GM18526 (cell line): Measurements from ENCODE around the gene PLA2G4E.

Experiments
- POLR2A ChIP-seq: IDR thresholded peaks from 3 replicates; pipeline ENCODE4 v1.6.1; 2011; ENCODE audit not compliant: insufficient read length; ENCODE audit errors: extremely low read depth

PLA2G4E gene

DNA sequence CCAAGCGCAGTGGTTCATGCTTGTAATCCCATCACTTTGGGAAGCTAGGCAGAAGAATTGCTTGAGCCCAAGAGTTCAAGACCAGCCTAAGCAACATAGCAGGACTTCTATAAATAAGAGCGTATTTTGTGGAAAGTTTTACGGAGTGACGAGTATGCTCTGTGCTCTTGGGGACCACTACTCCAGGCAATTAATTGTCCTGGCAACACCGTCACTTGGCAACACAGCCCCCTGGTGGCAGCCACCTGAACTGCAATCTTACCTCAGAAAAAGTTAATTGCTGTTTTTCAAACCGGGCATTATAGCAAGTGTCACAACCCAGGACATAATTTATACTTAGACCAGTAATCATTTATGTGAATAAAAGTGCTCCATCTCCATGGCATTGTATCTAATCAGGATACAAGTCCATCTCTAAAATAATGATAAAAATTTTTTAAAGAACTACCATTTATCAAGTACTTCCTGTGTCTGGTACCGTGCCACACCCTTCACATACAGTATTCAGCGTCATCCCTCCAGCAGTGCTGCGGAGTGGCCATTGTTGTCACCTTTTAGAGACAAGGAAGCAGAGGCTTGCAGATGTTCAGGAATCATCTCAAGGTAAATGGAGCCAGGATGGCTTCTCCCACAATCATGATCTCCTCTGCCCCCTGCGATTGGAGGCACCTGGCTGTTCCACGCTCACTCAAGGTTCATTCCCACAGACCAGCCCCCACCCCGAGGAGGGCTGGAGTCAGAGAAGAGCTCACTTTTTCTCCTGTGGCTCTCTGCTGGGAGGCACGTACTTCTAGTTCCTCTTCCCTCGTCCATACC lies 39.0 kb upstream of the PLA2G4E start:
- TF ChIP-seq POLR2A = no peak

DNA sequence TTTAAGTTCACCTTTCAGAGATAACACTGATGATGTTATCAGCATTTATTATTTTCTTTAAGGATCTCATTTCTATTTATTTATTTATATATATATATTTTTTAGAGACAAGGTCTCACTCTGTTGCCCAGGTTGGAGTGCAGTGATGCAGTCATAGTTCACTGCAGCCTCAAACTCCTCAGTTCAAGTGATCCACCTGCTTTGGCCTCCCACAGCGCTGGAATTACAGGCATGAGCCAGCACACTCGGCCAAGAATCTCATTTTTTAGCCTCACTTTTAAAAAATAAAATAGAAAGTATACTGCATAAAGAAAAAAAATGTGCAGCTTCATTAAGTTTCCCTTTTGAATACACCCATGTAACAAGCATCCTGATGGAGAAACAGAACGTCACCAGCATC lies 37.9 kb upstream of the PLA2G4E start:
- TF ChIP-seq POLR2A = no peak

DNA sequence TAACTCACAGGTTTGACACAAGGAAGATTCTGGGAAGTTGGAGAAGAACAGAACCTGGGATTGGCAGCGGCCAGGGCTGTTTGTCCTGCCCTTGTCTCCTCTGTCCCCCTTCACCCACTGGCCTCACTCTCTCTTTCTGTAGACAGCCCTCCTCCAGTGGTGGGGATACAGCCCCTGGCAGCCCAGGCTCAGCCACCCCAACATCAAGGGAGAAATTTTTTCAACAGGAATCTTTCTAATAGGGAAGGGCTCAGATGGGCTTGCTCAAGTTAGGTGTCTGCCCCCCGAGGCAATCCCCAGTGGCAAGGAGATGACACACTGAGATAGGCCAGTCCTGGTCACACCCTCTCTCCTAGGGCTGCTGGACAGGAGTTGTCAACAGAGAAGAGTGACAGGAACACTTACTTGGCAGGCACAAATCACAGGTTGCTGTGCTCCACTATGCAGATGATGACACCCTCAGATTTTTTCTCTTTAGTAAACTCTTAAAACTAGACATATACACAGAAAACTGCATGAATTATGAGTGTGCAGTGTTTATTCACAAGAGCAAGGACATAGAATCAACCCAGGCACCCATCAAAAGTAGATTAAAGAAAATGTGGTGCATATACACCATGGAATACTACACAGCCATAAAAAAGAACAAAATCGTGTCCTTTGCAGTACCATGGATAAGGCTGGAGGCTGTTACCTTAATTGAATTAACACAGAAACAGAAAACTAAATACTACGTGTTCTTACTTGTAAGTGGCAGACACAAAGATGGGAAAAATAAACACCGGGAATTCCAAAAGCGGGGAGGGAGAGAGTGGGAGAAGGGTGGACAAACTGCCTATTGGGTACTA lies 37.2 kb upstream of the PLA2G4E start:
- no peak for TF ChIP-seq POLR2A

DNA sequence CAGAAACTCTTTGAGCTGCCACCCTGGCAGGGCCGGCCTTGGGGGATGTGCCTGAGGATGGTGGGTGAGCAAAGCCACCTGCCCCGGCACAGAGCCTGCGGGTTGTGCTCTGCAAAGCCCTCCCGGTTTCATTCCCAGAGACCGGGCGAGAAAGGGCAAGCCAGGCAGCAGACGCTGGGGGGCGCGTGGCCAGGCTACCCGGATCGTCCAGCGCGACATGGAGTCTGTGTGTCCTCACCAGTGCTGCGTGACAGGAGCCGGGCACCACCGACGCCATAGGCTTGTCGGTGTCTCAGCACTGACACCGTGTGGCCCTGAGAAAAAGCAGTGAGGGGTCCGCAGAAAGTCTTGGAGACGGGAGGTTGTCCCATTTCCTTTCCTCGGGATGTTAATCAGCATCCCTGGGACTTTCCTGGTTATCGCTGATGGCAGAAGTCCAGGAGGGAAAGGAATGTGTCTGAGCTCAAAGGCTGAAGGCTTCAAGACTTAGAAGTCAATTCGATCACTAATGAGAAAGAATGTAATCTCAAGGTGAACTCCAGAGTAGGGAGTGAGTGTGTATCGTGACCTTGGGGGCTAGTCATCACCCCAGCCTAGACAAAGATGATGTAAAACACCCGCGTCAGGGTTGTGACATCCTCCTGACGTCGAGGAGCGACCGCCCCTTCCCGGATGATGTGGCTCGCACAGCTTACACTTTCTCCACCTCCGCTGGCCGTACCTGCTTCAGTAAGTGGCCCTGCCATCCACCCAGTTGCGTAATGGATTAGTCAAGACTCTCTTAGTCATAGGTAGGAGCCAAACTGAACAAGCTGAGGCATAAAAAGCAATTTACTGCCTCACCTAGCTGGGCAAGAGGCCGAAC lies 36.3 kb upstream of the PLA2G4E start:
- no peak for TF ChIP-seq POLR2A

DNA sequence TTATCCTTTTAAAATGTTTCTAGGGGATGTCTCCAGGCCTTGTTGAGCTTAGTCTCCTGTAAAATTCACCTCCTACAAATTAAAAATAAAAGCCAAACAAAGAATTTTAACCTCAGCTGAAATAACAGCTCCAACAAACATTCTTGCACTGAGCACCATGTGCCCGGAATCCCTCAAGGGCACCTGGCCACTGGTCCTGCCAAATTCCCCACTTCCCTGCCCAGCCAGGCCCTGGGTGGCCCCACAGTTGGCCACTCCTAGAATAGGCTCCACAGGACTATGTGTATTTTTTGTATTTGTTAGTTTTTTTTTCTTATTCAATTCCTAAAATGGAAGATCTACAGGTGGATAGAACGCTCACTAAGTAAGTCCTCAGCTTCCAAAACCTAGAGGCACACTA lies 33.1 kb upstream of the PLA2G4E start:
- no peak for TF ChIP-seq POLR2A

DNA sequence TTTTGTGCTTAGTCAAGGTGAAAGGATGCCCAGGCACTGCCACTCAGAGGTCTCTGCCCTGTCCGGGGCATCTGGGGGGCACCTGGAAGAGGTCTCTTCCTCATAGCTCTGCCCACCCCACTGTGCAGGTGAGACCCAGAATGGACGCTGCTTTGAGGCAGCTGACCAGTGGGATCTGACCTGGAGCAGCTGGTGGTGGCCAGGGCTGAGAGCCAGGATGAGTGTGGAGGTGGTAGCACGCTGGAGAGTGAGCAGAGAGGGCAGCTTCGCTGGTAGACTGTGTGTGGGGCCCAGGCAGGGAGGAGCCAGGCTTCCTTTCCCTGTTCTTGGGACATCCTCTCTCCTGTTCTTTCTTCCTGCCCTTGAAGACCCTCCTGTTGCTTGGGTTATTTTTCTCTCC lies 32.2 kb upstream of the PLA2G4E start:
- no peak for TF ChIP-seq POLR2A

DNA sequence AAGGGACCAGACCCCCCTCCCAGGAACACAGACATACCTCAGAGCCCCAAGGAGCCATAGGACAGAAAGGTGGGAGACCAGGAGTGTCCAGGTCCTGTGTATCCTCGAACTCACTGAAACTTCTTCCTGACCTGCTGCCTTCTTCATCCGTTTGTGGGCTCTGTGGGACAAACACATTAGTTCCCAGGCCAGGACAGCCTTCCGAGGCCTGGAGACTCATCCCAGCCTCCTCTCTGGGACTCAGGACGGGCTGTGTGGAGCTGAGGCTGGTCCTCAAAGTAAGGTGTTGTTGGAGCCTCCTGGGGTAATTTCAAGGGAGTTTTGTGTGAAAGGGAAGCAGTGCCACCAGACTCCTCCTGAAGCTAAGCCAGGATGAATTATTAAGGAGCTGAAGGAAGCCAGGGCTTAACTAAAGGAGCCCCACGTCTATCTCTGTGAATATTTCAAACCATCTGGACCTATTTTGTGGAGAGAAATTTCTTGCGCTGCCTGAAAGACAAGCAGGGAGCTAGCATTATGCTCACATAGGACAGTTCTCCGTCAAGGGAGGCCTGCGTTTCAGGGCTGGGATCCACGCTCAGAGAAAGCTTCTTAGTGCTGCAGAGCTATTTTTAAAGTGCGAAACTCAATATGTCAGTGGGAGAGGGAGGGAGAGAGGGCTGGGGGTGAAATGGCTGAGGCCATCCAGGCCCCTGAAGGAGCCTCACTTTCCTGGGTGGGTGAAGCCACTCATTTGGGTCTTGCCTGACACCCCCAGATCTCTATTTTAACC lies 29.8 kb upstream of the PLA2G4E start:
- no peak for TF ChIP-seq POLR2A

DNA sequence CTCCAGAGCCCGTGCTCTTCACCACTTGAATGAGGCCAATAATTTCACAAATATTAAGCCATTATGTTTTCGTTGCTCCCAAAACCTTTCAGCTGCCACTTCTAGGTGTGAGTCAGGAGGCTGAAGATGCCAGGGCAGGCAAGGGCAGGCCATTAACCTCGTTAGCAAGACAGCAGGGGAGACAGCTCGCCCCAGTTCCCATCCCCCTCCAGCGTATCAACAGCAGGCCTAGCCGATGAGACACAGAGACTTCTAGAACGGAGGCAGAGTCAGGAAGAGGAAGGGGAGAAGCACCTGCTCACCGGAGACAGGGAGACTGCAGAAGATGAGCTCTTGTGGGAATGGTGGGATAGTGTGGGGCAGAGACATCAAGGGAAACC lies 28.0 kb upstream of the PLA2G4E start:
- TF ChIP-seq POLR2A = no peak

DNA sequence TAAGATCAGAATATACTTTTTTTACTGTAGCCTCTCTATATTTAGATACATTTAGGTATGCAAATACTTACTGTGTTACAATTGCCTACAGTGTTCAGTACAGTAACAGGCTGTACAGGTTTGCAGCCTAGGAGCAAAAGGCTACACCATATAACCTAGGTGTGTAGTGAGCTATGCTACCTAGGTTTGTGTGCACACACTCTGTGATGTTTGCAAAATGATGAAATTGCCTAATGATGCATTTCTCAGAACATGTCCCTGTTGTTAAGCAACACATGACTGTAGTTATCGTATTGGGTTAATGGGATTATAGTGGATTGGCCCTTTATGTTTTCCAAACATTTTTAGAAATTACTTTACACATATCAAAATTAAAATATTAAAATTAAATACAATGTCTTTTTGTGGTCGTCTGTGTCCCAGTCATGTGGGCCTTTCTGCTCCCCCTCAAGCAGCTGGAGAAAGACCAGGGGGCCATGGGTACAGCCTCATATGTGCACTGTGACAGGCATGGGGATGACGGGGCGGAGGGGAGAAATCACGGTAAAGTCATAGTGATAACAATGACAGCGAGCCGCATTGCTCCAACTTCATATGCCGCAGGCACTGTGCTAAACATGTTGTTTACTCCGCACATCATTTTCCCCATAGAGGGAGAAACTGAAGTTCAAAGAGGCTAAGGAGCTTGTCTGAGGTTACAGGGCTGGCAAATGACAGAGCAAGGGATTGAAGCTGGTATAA lies 27.4 kb upstream of the PLA2G4E start:
- TF ChIP-seq POLR2A = no peak

DNA sequence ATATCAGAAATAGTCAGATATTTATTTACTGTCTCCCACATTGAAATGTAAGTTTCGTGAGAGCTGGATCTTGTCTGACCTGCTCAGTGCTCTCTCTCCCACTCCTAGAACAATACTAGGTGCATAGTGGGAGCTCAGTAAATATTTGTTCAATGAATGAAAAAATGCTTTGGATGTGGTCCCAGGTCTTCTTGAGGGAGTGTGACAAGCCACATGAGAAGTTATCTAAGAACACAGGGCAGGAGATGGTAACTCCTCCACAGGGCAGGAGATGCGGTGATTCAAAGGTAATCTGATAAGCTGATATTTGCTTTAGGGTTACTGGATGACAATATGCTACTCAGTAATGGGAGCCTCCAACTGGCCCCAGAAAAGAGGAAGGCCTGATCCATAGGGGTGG lies 25.8 kb upstream of the PLA2G4E start:
- TF ChIP-seq POLR2A = no peak

DNA sequence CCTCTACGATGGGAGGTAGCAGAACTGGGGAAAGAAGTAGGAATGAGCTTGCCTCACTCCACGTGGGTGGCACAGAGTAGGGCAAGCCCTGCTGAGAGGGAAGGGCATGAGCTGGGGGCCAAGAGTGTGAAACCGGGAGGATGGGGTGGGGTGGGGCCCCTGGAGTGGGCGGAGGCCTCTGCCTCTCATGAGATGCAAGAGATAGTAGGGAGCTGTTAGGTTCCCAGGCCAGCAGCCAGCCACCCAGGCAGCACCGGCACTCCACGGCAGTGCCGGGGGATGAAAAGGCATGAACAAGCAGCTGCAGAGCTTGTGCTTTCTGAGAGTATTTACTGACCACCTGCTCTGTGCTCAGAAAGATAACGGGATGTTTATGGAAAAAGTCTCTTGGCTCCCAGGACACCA lies 24.4 kb upstream of the PLA2G4E start:
- no peak for TF ChIP-seq POLR2A

DNA sequence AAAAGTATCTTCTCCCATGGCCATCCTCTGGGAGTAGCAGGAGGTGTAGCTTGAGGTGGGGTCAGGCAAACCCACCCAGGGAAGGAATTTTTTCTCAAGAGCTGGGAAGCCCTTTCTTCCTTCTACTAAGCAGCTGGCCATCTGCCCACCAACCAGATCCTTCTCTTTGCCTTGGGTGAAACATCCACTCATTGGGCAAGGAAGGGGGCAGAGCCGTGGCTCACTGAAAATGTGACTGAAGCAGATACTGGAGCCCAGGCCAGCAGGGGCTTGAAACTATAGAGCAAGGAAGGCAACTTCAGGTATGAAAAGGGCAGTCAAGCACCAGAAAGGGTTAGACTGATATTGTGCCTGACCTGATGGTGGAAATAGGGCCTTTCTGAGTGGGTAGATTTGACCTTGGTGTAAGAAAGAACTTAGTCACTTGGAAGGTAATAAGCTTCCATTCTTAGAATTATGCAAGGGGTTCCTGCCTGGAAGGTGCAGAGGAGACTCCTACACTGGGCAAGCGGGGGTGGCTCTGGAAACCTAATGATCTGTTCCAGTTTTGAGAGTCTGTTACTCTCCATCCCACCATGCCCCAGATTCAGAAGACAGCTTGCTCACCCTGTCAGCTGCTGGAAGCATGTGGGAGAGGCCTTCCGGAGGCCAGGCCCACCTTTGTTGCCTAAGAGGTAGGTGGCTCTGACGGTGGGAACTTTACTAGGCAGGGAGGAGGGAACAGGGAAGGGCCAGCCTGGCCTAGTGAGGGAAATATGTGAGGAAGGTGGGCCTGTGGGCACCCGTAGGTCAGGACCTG lies 22.0 kb upstream of the PLA2G4E start:
- TF ChIP-seq POLR2A = no peak

DNA sequence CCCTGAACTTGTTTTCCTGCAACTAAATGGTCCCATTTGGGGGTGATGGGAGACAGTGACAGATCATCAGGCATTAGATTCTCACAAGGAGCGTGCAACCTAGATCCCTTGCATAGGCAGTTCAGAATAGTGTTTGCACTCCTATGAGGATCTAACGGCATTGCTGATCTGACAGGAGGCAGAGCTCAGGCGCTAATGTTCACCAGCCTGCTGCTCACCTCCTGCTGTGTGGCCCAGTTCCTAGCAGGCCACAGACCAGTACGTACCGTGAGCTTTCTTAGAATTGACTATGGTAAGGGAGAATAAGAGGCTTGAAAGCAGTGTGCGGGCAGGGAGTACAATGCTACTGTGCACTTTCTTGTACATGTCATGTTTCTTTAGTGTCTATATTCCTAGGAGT lies 17.6 kb upstream of the PLA2G4E start:
- TF ChIP-seq POLR2A = no peak
